ENCODE data around the gene CPT1B. TPM values are rescaled to one million over a fixed set of nuclear protein-coding genes. Genes with fewer than 3 reads are reported as not detected.

Gene CPT1B
- total and polyA plus RNA-seq, 2 experiments from 2014 or later: 5.6 to 14.4 TPM

DNA sequence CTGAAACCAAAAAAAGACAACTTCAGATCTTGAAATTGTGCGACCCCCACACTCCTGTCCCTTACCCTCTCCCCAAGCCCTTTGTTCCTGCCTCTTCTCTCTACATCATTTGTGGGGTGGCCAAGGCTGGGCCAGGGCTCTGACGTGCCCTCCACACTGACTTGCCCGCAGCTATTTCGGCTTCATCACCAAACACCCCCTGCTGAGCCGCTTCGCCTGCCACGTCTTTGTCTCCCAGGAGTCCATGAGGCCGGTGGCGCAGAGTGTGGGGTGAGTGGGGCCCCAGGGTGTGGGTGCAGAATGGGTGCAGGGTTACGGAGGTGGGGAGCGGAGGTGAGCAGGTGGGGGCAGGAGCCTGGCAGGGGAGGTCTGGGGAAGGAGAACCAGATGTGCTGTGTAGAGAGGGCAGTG lies 31.8 kb upstream of the CPT1B start:
- peaks cover 21% of the 10 kb centered on the region for H3K27me3 ChIP-seq (ENCODE audit: insufficient read depth)
- H3K4me1 Mint-ChIP-seq: peaks cover 13% of the 10 kb centered on the region
- H3K27ac Mint-ChIP-seq: no peak overlapping the region
- H3K27ac ChIP-seq (ENCODE audit: low read depth): no peak overlapping the region
- ATAC-seq: no peak
- no peak overlapping the region for H3K4me3 ChIP-seq
- H3K36me3 Mint-ChIP-seq (ENCODE audit: low read depth): no peaks in the 10 kb centered on the region
- no peak overlapping the region for H2AFZ ChIP-seq
- H3K4me2 ChIP-seq: no peak overlapping the region
- H3K27me3 Mint-ChIP-seq (ENCODE audit: insufficient read depth, low read depth, poor library complexity): peaks cover 33% of the 10 kb centered on the region
- no peaks in the 10 kb centered on the region; the same call in 1 of the 2 replicates for H3K4me1 ChIP-seq (ENCODE audit: insufficient read depth)
- no peaks in the 10 kb centered on the region; the same call in 1 of the 2 replicates for H3F3A ChIP-seq (replicated peaks; ENCODE audit: low read depth)
- no peak for DNase-seq (ENCODE audit: low spot score)
- no peaks in the 10 kb centered on the region; the same call in 1 of the 2 replicates for H4K20me1 ChIP-seq (replicated peaks; ENCODE audit: insufficient read depth)
- TF ChIP-seq ETS1 (IDR thresholded peaks at IDR 0.05) (no peak), ZNF114 (CRISPR knock-in tag; IDR thresholded peaks at IDR 0.05) (no peak)
- no peaks in the 10 kb centered on the region for H3K36me3 ChIP-seq (ENCODE audit: insufficient read depth)
- H3K4me3 Mint-ChIP-seq: no peak overlapping the region
- H3K79me2 ChIP-seq (replicated peaks; ENCODE audit: insufficient read depth): no peaks in the 10 kb centered on the region
- no peaks in the 10 kb centered on the region for H3K9me2 ChIP-seq (ENCODE audit: insufficient read depth)
- no peaks in the 10 kb centered on the region for H3K9me3 Mint-ChIP-seq

- Mint-ChIP-seq H3K27ac (no peak overlapping the region), H3K9me3 (no peaks in the 10 kb centered on the region), H3K27me3 (ENCODE audit: insufficient read depth, low read depth, poor library complexity) (peaks cover 36% of the 10 kb centered on the region), H3K36me3 (ENCODE audit: low read depth) (no peaks in the 10 kb centered on the region), H3K4me3 (no peak overlapping the region), H3K4me1 (peaks cover 13% of the 10 kb centered on the region)
- Histone ChIP-seq H3K4me2 (no peak overlapping the region), H3K27ac (ENCODE audit: low read depth) (no peak overlapping the region), H3K27me3 (ENCODE audit: insufficient read depth) (peaks cover 25% of the 10 kb centered on the region), H3K36me3 (ENCODE audit: insufficient read depth) (no peaks in the 10 kb centered on the region), H3K9me2 (ENCODE audit: insufficient read depth) (no peaks in the 10 kb centered on the region), H3F3A (replicated peaks; ENCODE audit: low read depth) (no peaks in the 10 kb centered on the region; the same call in 1 of the 2 replicates), H3K4me3 (no peak overlapping the region), H3K79me2 (replicated peaks; ENCODE audit: insufficient read depth) (no peaks in the 10 kb centered on the region), H2AFZ (no peak overlapping the region), H4K20me1 (replicated peaks; ENCODE audit: insufficient read depth) (no peaks in the 10 kb centered on the region; the same call in 1 of the 2 replicates), H3K4me1 (ENCODE audit: insufficient read depth) (no peaks in the 10 kb centered on the region; the same call in 1 of the 2 replicates)
- no peak for TF ChIP-seq ZNF114 (CRISPR knock-in tag; IDR thresholded peaks at IDR 0.05)
- TF ChIP-seq, protein P1, sequence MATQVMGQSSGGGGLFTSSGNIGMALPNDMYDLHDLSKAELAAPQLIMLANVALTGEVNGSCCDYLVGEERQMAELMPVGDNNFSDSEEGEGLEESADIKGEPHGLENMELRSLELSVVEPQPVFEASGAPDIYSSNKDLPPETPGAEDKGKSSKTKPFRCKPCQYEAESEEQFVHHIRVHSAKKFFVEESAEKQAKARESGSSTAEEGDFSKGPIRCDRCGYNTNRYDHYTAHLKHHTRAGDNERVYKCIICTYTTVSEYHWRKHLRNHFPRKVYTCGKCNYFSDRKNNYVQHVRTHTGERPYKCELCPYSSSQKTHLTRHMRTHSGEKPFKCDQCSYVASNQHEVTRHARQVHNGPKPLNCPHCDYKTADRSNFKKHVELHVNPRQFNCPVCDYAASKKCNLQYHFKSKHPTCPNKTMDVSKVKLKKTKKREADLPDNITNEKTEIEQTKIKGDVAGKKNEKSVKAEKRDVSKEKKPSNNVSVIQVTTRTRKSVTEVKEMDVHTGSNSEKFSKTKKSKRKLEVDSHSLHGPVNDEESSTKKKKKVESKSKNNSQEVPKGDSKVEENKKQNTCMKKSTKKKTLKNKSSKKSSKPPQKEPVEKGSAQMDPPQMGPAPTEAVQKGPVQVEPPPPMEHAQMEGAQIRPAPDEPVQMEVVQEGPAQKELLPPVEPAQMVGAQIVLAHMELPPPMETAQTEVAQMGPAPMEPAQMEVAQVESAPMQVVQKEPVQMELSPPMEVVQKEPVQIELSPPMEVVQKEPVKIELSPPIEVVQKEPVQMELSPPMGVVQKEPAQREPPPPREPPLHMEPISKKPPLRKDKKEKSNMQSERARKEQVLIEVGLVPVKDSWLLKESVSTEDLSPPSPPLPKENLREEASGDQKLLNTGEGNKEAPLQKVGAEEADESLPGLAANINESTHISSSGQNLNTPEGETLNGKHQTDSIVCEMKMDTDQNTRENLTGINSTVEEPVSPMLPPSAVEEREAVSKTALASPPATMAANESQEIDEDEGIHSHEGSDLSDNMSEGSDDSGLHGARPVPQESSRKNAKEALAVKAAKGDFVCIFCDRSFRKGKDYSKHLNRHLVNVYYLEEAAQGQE (IDR thresholded peaks at IDR 0.05; ENCODE audit: unreplicated experiment): no peak
- ATAC-seq (no peak), DNase-seq (ENCODE audit: low spot score) (no peak)
These were observed 31.4 kb upstream of the CPT1B start for GRCh38 chr22:50609599-50609998.

DNA sequence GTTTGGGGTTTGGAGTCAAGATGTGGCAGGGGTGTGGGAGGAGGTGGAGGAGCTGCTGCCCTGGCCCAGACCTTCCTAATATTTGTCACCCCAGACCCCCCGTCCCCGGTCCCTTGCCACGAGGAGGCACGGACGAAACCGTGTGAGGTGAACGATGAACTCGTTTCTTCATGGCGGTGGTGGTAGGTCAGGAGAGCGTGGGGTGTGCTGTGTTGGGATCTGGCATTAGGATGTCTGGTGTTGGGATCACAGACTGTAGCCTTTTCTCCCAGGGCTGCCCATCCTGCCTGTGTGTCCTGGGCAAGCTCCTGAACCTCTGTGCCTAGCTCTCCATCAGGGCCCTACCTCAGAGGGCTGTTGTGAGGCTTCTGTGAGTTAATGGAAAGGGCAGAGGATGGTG lies 30.8 kb upstream of the CPT1B start:
- Histone ChIP-seq H3K79me2 (replicated peaks; ENCODE audit: insufficient read depth) (no peaks in the 10 kb centered on the region), H3K9me2 (ENCODE audit: insufficient read depth) (no peaks in the 10 kb centered on the region), H3K27me3 (ENCODE audit: insufficient read depth) (peaks cover 28% of the 10 kb centered on the region), H3F3A (replicated peaks; ENCODE audit: low read depth) (no peaks in the 10 kb centered on the region; the same call in 1 of the 2 replicates), H3K27ac (ENCODE audit: low read depth) (no peak overlapping the region), H2AFZ (no peak overlapping the region), H3K4me2 (no peak overlapping the region), H3K4me3 (no peak overlapping the region), H3K36me3 (ENCODE audit: insufficient read depth) (no peaks in the 10 kb centered on the region), H3K4me1 (ENCODE audit: insufficient read depth) (no peaks in the 10 kb centered on the region; the same call in 1 of the 2 replicates), H4K20me1 (replicated peaks; ENCODE audit: insufficient read depth) (no peaks in the 10 kb centered on the region; the same call in 1 of the 2 replicates)
- H3K36me3 Mint-ChIP-seq (ENCODE audit: low read depth): no peaks in the 10 kb centered on the region
- H3K4me3 Mint-ChIP-seq: no peak overlapping the region
- no peak for ATAC-seq
- DNase-seq (ENCODE audit: low spot score): no peak
- peaks cover 38% of the 10 kb centered on the region for H3K27me3 Mint-ChIP-seq (ENCODE audit: insufficient read depth, low read depth, poor library complexity)
- peaks cover 13% of the 10 kb centered on the region for H3K4me1 Mint-ChIP-seq
- H3K9me3 Mint-ChIP-seq: no peaks in the 10 kb centered on the region
- H3K27ac Mint-ChIP-seq: no peak overlapping the region
- TF ChIP-seq STAT1 (IDR thresholded peaks at IDR 0.05; ENCODE audit: unreplicated experiment) (no peak), NANOG (IDR thresholded peaks at IDR 0.05; ENCODE audit: borderline replicate concordance) (no peak), ETS1 (IDR thresholded peaks at IDR 0.05) (no peak), JUNB (IDR thresholded peaks at IDR 0.05; ENCODE audit: unreplicated experiment) (no peak), CREB1 (CRISPR knock-in tag; IDR thresholded peaks at IDR 0.05; ENCODE audit: low read depth) (no peak), ZNF114 (CRISPR knock-in tag; IDR thresholded peaks at IDR 0.05) (no peak)
- TF ChIP-seq, protein P1 (IDR thresholded peaks at IDR 0.05; ENCODE audit: unreplicated experiment): no peak

Data from GM23338 (cell line).